ENCODE measurements around the gene RAB11FIP4.
"Not testable (repeated sequence)": the region's sequence is repeated elsewhere in the genome, so short reads cannot be mapped to it uniquely, and the experiment has no call there.

The RAB11FIP4 gene

DNA sequence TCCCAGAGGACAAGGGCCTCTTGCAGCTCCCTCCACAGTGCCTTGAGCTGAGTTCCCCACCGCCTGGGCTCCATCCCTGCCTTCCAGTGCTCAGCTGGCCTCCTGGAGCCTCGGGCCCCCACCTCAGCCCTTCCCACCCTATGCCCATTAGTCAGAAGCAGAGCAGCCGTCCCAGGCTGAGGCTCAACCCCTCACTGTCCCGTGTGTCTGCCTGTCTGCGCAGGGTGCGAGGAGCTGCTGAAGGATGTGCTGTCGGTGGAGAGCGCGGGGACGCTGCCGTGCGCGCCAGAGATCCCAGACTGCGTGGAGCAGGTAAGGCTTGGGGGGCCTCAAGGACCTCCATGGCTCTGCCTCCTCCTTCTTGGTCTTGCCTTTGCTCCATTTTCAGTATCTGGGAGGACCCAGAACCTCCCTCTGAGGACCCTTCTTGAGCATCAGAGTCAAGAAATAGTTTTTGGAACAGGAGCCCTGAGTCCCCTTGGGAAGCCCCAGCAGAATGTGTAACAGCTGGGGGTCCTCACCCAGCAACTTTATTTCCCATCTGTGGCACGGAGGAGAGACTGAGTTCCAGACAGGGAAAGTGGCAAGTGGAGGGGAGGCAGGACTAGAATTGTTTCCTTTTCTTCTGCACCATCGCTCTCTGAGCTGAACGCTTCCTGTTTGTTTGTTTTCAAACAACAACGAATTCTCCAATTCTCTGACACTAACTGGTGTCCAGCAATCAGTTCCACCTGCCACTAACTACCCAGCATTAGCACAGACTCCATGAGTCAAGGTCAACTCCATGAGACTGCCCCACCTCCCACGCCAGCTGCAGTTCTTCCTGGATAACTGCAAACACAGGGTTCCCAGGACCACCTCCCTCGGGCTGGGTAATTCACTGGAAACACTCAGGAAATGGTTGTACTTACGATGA is 42.6 kb downstream of the RAB11FIP4 start:
- no peak for DNase-seq

- DNase-seq, result no peak
Measured at GRCh38 chr17:31434727-31435050, 43.2 kb downstream of the RAB11FIP4 start.

DNA sequence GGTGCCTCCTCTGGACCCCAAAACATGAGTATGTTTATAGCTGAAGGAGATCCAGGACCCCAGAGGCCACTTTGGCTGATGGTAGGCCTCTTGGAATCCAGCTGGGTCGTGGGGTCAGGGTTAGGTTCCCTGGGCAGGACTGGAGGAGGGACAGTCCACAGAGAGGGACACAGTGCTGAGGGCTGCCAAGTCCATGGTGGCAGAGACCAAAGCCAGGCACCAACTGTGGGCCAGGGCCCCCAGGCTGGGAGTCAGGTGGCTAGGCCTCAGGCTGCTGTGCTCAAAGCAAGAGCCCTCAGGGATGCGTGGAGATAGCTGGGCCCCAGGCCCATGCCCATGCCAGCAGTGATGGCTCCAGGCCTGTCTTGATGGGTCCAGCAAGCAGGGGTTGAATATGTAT is 44.1 kb downstream of the RAB11FIP4 start:
- DNase-seq, result no peak

DNA sequence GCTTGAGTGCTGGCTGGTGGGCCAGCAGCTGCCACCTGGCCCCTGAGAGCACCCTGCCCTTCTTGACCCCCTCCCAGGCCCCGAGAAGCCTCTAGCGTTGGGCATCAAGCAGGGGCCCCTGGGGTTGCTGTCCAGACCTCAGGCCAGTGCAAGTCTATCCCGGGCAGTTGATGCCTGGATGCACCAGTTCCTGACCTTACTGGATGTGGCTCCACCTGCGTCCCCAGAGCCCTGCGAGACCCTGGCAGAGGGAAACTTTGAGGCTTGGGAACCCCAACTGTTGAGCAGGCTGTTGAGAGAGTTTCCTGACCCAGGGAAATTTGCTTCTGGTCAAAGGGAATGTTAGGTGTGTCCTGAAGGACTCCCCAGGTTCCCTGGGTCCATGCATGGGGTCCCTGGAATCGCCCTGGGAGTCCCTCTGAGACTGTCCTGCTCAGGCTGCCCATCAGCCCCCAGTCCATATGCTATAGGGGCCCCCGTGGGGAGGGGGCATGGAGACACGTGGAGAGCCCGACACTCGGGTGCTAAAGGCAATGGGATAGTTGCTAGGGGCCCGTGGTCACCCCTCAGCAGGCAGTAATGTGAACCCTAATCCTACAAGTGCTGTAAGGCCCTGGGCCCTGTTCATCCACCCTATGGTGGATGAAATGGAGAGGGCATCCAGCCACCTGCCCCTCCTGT is 46.4 kb downstream of the RAB11FIP4 start:
- no peak for DNase-seq

- no peak for DNase-seq
Measured at GRCh38 chr17:31439716-31440115, 48.2 kb downstream of the RAB11FIP4 start.

GRCh38 chr17:31442276-31442675 is 50.8 kb downstream of the RAB11FIP4 start:
- DNase-seq, result no peak

- not testable (repeated sequence) for DNase-seq
Measured at GRCh38 chr17:31442856-31443255, 51.4 kb downstream of the RAB11FIP4 start.

GRCh38 chr17:31443386-31443785 is 51.9 kb downstream of the RAB11FIP4 start:
- DNase-seq, result no peak

DNA sequence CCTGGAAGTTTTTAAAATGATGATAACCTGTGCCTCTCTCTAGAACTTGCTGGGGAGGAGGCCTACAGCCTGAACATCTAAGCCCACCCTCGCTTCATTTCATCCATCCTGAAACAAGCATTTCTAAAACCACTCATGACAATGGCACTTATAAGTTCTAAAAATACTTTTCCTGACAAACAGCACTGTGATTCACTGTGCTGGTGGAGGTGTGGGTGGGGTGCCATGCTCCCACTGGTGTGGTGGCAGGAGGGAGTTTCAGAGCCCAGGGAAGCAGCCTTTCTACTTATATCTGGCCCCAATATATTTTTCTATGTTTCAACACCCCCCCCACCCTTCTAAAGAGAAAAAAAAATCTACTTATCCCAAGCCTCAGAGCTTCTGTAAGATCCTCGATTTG is 52.6 kb downstream of the RAB11FIP4 start:
- no peak for DNase-seq

GRCh38 chr17:31446195-31446967 is 54.9 kb downstream of the RAB11FIP4 start:
- DNase-seq, result no peak

DNA sequence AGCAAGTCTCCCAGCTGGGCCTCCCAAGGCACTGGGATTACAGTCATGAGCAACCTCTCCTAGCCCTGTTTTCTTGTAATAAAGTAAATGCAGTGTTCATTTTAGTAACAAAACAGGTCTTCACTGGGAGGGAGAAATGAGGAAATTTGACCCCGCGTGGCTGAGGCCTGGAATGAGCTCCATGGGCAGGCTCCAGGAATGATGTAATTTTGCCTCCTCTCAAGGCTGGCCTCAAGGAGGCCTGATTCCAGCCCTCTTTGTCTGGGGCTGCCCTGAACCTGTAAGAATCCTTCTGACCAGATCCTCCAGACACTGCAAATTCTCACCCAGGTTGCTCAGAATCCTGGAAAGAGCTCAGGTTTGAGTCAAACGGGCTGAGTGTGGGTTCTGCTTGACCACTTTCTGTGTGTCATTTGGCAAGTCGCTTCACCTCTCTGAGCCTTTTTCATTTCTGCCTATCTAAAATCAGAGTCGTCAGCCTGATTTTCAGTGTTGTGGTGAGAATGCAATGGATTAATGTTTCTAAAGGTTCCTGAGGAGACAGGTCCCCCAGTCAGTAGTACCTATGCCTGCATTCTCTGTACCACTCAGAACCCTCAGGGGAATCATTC is 57.1 kb downstream of the RAB11FIP4 start:
- no peak for DNase-seq

DNA sequence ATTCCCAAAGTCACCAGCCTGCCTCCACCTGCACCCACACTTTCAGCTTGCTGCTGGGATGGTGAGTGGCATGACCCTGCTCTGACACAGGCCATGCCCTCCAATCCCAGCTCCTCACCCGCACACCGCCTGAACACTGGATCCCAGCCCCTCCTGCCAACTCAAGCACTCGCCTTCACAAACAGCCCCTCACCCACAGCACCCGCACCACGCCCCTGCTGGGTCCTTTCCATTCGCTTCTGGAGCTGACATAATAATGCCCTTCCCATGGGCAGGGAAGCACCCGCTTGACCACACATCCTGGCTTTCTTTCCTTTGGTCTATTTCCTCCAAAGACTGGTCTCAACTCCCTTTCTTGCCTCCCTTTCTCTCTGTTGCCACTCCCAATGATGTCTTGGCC is 57.6 kb downstream of the RAB11FIP4 start:
- DNase-seq, result no peak

DNA sequence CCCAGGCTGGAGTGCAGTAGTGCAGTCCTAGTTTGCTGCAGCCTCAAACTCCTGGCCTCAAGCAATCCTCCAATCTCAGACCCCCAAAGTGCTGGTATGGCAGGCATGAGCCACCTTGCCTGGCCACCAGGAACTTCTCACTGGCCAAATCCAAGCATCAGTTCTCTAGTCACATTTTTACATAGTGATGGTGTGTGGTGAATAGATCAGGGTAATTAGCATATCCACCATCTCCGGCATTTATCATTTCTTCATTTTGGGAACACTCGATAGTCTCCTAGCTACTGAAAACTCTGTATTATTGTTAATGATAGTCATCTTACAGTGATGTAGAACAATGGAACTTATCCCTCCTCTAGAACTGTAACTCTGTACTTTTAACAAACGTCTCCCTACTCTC is 58.3 kb downstream of the RAB11FIP4 start:
- DNase-seq, result no peak

DNA sequence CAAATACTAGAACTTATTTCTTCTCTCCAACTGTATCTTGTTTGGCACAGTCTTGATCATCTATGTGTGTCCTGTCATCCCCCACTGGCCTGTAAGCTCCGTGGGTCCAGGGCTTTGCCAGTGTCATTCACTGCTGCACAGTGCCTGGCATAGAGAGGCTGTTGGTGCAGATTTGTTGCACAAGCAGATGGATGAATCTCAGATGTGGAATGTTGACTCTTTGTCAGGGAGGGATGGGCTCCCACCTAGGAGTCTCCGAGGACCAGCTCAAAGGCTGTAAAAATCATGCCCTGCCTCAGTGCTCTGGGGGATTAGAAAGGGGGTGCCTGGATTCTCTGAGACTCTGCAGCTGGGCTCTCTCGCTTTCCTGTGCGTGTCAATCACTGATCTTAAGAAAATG is 60.6 kb downstream of the RAB11FIP4 start:
- no peak for DNase-seq

DNA sequence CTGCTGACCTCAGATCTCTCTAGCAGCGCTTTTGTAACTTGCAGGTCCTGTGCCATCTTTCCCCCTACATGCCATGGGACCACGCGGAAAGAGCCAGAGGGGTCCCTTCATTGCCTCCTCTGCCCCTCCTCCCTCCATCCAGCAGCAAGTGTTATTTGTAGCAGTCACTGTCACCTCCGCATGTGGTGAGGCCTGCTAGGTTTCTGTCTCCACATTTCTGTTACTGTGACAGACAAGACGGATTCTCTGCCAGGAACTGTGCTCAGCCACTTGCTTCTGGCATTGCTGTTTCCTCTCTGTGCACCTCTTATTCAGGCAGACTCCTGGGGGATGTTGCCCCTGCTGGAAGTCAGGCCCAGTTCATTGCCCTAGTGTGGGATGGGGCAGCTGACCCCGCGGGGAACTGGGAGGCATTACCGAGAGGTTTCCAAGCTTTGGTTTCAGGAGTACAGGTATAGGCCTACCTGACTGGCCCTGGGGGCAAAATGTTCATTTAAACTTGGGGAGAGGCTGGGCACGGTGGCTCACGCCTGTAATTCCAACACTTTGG is 61.2 kb downstream of the RAB11FIP4 start:
- DNase-seq, result no peak

GRCh38 chr17:31453896-31454295 is 62.4 kb downstream of the RAB11FIP4 start:
- no peak for DNase-seq

GRCh38 chr17:31456814-31457213 is 65.3 kb downstream of the RAB11FIP4 start:
- DNase-seq, result no peak

- DNase-seq, result no peak
Measured at GRCh38 chr17:31457391-31458234, 66.1 kb downstream of the RAB11FIP4 start.

DNA sequence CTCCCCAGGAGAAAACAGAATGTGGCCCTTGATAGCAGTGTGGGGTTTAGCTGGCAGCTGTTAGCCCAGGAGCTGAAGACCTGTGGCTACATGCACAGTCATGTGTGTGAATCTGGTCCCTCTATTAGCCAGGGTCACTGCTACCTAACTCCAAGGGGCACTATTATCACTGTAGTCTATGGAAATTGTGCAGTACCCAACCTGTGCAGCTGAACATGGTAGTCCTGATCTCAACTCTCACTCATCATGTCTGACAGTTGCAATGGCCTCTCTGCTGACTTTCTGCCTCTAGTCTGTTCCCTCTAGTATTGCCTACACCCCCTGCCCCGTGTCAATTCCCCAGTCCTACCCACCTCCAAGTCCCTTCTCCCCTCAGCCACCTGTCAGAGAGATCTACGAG is 67.4 kb downstream of the RAB11FIP4 start:
- DNase-seq, result no peak

DNA sequence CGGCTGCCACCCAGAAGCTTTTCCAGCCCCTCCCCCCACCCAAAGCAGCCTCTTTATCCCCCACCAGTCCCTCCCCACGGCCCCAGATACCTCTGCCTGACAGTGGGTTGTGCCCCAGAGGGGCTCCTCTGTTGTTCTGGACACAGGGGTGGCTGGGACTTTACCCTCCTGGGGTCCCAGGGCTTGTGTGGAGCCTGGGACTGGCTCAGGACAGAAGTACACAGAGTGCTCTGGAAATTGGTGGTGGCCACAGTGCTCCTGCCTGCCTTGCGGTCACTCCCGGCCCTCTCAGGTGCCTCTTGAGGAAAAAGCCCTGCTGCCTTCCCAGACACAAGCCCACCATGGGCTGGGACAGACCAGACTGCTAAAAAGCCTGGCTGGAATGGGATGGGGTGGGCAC is 68.2 kb downstream of the RAB11FIP4 start:
- no peak for DNase-seq

DNA sequence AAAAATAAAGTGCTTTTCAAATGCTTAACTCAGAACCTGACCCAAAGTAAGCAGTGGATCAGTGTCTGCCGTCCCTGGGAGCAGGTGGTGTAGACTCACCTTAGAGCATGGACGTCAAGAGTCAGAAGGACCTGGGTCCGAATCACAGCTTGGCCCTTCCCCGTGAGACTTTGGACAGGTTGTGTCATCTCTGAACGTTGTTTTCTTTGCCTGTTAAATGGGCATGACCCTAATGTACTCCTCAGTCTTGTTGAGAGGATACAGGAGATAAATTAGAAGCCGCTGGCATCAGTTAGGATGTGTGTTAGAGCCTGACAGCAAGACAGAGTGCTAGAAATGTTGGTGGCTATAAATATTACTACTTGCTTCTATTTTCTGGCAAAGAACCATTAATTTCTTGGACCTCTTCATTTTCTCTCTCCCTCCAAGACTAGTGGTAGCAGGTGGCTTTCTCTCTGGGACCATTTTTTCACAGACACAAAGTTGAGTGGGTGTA is 68.8 kb downstream of the RAB11FIP4 start:
- no peak for DNase-seq
